Stimulated activated CD4-positive, alpha-beta T cell treated with anti-CD3 and anti-CD28 coated beads, Interleukin-15, amount 100 ng/mL, for 1 hour (primary cell): ENCODE measurements around the gene PCGF2.
"Not testable (repeated sequence)": the region's sequence is repeated elsewhere in the genome, so short reads cannot be mapped to it uniquely, and the experiment has no call there.

ENCODE experiments used
- DNase-seq, 2 donors: peaks; one replicate each; pipeline ENCODE4 v3.0.0-alpha.2; 2020; ENCODE audit warnings: low read depth in 1 of 2, low spot score in 1 of 2

The PCGF2 gene

DNA sequence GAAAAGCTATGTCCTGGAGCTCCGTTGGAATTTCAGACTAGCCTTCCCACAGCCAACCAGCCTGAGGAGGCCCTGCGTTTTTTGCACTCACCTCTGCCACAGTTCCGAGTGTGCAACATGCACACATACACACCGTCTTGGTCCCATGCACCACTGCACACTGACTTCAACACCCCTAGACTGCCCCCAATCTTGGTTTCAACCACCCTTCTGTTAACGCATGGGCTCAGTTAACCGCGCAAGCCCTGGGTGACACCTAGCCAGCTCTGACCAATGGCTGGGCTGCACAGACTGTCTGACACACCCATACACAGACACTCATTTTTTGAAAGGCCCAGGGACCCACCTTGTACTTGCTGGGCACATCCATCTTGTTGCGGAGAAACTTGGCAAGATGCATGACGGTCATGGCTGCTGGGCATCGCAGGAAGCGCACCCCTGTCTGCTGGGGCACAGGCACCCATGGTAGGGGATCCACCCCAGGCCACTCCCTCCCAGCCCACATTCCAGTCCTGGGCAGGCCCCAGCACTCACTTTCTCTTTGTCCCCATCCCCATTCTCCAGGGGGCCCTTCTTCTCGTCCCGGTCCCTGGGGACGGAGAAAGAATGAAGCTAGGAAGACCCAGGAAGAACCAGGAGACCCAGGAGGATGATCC is 10.0 kb downstream of the PCGF2 start:
- DNase-seq, result no peak

DNA sequence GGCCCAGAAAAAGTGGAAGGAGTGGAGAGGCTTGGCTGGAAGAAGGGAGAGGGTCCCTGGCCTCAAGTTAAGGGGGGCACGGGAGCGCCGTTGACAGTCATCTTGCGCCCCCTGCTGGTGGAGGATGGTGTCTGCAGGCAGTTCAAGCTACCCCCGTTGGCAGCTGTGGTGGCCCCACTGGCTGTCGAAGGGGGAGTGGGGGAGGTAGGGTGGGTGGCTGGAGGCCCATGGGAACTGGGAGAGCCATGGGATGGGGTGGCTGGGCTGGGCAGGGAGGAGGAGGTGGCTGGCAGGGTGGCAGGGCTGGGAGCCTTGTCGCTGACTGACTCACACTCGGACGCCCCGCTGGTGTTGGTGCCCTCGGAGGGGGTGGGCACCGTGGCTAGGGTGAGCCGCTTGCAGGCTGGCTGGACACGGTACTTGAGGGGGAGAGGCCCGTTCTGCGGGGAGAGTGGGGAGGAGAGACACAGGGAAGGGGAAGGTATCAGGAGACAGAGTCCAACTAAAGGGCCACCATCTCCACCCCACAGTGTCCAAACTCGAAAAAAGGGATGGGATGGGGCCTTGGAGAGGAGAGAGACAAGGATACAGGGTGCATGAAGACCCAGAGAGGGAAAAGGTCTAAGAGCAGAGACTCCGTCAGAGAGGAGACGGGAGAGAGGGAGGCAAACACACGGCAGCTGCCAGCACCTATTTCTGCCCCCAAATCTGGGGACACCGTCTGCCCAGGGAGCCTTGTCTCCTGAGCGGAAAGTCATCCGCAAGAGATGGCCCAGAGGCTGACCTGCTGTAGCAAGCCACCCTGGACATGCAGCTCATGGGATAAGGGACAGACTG is 12.8 kb downstream of the PCGF2 start:
- peak; percentile 54 to 67 for DNase-seq

DNA sequence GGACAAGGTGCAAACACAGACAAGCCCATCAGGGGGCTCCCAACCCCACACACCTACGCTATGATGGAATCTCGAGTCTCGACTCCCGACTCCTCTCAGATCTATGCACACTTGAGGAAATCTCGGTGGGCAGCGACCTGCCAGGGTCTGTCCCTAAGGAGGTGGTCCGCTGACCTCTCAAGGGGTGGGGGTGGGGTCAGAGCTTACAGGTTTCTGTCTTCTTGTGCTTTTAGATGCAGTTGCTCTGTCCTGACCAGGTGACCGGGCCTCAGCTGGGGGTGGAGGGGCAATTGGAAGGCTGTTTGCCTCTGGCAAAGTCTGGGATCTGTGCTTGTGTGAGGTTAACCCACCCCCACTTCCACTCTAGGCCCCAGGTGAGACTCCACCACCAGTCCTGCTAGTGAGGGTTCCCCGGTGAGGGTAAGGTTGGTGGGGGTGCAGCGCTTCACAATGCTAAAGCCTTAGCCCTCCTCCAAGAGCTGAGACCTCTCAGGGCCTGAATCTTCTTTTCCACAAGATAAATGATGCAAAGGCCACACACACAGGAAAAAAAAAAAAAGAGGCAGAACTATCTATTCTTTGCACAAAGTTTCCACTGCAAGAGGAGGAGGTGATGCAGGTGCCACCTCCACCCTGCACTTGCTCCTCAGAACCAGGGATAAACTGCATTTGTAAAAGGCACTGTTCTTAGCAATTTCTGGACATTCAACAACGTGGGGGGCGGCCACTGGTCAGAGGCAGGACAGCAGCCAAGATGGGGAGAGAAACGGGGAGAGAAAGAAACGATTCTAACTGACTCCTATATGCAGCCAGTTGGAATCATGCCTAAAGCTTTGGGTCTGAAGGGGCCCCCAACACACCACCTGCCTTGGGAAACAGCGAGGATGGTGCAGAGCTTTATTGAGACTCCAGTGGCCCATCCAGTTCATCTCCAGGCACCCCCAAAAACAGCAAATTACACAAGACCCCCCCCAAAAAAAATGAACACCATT is 13.9 kb downstream of the PCGF2 start:
- no peak for DNase-seq

DNA sequence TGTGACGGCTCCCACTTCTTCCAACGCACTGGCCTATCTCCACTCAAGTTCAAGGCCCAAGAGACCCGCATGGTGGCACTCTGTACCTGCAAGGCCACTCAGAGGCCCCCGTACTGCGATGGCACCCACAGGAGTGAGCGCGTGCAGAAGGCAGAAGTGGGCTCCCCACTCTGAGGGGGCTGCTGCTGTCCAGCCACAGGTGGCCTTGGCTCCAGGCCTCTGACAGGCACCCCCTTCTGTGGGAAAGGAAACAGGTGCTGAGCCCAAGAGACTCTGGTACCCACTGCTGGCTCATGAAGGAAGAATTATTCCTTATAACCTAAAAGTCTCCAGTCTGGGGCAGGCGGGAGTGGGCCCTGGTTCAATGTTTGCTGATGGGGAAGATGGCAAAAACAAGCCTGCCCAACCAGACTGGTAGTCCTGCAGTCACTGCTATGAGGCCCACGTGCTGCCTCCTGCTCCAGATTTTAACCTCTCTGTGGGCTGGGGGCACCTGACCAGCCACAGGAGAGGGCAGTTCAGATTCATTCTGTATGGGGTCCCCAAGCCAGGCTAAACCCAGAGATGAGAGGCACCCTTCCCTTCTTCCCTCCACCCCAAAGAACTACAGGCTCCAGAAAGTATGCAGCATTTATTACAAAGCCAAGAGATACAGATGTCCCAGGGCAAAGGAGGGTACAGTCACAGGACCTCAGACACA is 14.7 kb downstream of the PCGF2 start:
- no peak for DNase-seq

DNA sequence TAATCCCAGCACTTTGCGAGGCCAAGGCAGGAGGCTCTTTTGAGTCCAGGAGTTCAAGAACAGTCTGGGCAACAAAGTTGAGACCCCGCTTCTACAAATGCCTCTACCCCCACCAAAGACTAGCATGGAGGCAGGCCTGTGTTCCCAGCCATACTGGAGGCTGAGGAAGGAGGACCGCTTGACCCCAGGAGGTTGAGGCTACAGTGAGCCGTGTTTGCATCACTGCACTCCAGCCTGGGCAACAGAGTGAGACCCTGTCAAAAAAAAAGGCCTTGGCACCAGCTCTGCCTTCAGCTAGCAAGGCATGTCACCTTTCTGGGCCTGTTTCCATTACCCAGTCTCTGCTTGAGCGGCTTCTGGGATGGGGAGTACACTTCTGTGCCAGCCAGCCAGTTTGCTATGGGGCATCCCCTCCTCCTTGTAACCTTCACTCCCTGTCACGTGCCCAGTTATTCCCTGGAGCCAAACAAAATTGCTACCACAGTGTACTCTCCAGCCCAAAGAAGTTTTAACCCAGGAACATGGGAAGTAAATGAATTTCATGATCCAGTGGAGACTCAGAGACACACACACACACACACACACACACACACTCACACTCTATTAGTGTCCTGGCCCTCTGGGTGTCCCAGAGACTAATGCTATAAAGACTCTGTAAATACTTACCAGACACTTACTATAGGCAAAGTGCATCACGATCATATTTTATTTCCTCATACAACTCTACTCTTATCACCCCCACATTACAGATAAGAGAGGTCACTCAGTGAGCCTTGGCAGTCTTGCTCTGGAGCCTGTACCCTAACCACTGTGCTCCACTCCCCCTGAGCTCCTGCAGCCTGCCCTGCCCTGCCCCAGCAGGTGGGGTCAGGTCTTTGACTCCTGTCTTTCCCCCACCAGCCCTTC is 15.5 kb downstream of the PCGF2 start:
- DNase-seq, result no peak

DNA sequence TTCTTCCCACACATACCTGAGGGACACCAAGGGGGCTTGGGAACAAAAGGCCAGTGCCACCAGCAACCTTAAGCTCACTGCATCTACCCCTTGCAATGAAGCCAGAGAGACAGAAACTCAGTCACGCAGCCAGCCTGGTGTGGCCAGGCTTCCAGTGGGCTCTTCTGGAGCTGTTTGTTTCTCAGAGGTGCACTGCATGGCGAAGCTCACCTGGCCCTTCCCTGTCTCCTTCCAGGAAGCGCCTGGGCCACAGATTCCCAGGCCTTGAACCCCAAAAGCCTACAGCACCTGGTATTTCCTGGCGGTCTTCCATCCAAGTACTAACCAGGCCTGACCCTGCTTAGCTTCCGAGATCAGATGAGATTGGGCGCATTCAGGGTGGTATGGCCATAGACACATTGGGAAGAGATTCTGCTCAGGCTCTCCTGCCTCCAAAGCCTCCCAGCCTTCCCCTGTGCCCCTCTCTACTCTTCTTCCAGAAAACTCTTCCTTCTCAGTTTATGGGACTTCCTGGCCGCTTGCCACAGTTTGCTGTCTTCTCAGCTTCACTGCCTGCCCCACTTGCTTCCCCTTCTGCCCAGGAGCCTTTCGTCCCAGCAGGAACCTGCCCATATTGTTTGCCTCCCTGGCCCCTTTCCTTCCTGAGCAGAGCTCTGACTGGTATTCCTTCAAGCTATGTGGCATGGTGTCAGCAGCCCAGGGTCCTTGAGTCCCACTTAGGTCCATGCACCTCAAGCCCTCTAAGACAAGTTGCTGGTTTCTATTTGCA is 16.4 kb downstream of the PCGF2 start:
- DNase-seq, result no peak

DNA sequence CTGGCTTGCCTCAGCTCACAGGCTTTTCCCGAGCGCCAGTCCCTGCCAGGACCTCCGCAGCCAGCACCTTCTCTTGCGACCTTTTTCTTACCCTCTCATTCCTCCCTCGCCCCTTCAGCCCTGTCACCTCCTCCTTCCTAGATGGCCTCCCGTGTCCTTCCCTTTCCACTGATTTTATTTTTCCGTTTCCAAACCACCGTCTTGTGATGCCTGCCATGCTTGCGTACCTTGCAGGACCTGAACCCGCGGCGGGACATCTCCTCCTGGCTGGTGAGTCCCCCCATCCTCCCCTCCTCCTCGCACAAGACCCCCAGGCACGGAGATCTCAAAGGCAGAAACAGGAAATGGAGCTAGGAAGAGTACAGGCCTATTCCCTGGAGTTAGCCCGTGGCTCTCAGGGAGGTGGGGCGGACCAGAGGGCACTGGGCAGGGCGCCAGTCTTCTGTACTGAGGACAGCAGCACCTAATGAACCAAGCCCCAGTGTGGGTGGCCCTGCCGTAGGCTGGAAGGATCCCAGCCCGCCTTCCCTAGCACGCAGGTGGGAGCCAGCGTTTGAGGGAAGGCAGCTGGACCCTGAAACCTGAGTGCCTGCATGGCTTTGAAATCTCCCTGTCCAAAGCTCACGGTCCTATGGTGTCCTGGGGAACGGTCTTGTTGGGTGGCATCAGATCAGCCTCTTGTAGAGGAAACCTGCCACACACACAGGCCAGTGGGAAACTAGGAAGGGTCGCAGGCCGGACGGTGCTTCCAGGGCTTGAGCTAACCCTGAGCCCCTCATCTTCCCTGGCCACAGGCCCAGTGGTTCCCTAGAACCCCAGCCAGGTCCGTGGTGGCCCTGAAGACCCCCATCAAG is 17.4 kb downstream of the PCGF2 start:
- no peak for DNase-seq

DNA sequence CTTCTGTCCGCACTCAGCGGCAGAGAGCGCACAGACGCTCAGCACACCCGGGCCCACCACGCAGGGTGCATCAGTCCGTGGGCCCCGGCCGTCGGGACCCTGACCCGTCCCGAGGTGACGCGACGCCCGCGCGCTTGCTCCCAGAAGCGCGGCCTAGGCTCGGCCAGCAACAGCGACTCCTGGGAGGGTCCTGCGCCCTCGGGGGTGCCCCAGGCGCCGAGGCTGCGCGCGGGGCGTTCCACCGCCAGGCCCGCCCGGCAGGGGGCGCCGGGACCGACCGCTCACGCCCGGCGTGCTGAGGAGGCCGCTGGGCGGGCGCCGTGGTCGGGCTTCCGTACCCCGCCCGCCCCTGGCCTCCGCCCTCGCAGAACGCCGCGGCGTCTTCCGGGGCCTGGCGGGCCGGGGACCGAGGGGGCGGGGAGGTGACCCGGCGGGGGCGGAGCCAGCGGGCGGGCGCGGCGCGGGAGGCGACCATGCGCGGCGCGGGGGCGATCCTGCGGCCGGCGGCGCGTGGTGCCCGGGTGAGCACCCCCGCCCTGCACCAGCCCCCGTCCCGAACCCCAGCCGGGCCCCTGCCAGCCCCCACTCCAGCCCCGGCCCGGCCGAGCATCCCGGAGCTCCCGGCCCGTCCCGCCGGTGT is 18.1 kb downstream of the PCGF2 start, which contains the start of gene CISD3:
TSS of gene CISD3 (plus strand) at position 456 of the 640 bp plus-strand sequence. CDS start at position 474, 18 bp downstream.
- DNase-seq, result peak; percentile 78 to 82

DNA sequence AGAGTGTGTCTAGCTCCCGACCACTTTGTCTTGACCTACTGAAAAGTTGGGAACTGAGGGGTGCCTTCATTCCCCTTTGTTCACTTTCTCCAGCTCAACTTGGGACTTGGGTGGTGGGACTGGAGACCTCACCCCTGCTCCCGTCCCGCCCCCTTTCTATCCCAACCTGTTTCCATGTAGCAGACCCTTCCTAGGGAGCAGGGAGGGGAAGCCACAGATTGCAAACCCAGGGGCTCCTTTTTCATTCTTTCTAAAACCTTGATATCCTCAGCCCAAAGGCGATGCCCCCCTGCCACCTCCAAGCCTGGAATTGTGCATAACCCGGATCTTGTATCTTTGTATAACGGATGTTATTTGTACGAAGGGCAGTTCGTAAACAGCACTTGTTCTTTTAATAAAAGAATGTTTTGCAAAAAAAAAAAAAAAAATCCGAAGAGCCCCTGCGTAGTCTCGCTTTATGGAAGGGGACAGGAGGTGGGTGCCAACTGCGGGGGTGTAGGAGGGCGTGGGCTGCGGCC is 18.7 kb downstream of the PCGF2 start:
- no peak for DNase-seq

DNA sequence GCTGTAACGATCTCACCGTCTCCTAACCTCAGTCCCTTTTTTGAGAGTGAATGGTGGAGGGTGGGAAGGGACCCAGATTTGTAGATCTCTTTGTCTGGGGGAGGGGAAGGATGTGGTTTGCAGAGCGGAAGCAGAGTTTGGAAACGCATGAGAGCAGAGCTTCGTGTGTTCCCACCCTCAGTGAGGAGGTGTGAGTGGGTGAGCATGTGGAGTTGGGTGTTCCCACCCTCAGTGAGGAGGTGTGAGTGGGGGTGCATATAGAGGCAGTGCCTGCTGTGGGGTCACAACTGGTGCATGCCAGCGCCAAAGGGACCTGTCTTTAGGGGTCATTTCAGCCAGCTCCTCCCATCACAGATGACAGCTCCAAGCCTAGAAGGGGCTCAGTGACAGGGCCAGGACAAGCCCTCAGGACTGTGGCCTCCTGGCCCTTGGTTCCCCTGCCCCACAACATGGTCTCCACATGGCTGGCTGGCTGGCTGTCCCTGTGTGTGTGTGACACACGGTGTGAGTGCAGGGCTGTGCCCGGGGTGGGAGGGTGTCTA is 19.8 kb downstream of the PCGF2 start:
- DNase-seq, result peak in 1 of 2 donors; percentile 48

DNA sequence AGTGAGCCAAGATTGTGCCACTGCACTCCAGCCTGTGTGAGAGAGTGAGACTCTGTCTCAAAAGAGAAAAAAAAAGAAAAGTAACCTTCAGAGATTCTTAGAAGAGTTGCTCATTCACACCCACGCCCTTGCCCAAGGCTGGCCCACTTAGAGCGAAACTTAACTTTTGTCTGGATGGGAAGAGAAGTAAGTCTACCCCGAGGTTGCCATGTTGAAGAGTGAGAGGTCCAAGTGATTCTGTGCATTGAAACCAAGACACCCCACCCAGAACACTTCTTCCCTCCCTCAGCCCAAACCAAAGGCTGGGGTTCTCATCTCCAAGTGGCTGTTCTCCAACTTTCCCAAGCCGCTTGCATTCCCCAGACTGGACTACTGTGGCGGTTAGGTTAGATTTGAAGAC is 20.4 kb downstream of the PCGF2 start:
- DNase-seq, result peak in 1 of 2 donors; percentile 53

DNA sequence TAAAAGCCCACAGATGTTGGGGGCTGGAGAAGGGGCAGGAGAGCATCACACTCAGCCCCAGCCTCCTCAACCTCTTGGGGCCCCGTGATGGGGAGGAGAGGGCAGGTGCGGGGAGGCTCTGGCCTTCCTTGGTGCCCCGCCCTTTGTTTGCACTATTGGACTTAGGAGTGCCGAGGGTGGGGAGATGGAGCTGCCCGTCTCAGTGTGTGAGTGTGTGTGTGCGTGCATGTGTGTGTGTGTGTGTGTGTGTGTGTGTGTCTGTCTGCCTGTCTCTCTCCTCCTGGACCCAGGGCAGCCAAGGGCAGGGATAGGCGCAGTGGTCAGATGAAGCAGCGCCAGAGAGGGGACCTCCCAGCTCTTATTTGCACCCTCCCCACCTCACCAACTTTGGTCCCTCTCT is 22.0 kb downstream of the PCGF2 start:
- DNase-seq, result not testable (repeated sequence)

DNA sequence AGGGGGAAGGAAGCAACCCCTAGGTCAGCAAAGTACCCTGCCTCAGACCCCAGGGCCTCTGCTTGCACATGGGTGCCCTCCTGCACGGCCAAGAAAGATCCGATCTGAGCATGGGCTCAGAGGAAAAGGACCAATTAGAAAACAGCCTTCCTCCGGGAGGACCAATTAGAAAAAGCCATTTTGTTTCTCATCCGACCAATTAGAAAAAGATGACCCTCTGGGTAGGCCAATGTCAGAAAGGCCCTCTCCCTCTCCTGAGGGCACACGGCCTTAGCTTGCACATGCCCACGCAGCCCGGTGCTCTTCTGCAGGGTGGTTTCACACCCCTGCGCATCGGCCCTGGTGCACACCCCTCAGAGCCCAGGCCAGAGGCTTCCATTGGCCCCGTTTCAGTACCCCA is 23.1 kb downstream of the PCGF2 start:
- DNase-seq, result no peak

DNA sequence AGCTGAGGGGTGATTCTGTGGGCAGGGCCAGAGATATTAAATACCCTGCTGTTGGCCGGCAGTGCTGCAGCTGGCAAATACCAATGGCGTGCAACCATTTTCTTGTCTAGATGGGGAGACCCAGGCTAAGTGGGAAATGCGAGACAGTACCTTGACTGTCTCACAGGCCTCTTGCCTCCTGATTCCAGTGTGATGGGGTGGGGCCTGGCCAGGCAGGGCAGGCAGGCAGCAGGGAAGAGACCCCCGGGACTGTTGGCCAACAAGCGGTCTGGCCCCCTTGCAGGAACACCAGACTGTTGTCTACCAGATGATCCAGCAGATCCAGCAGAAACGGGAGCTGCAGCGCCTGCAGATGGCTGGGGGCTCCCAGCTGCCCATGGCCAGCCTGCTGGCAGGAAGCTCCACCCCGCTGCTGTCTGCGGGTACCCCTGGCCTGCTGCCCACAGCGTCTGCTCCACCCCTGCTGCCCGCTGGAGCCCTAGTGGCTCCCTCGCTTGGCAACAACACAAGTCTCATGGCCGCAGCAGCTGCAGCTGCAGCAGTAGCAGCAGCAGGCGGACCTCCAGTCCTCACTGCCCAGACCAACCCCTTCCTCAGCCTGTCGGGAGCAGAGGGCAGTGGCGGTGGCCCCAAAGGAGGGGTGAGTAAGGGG is 23.7 kb downstream of the PCGF2 start:
- DNase-seq, result no peak

DNA sequence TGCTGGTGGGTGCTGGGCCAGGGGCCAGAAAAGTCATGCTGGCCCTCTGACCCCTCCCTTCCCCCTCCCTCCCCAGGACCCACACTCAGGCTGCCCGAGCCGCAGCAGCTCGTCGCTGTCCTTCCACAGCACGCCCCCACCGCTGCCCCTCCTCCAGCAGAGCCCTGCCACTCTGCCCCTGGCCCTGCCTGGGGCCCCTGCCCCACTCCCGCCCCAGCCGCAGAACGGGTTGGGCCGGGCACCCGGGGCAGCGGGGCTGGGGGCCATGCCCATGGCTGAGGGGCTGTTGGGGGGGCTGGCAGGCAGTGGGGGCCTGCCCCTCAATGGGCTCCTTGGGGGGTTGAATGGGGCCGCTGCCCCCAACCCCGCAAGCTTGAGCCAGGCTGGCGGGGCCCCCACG is 26.3 kb downstream of the PCGF2 start:
- DNase-seq, result no peak

DNA sequence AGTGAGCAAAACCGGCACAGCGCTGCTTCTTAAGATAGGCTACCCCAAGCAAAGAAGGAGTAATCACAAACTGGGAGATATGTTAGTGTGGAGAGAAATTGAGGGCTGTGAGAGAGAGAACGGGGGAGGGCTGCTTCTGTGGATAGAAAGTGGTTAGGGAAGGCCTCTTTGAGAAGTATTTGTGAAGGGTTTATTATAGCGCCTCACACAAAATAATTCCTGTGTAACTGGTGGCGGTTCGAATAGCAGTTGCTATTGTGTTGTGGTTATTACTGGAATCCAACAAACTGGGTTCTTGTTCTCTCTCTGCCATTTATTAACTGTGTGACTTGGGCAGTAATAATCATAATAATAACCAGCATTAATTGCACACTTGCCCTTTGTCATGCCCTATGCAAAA is 27.2 kb downstream of the PCGF2 start:
- no peak for DNase-seq
